Fibroblast of lung (primary cell): ENCODE measurements around the gene GRID1. TPM values are rescaled to one million over a fixed set of nuclear protein-coding genes. Genes with fewer than 3 reads are reported as not detected.

Experiments
- DNase-seq, 2 donors: peaks; one replicate each; pipeline versions ENCODE4 v3.0.0 to v3.0.0-alpha.2; 2010; ENCODE audit warnings: low read depth in 2 of 2
- H2AFZ ChIP-seq: 2 replicates; pipeline ENCODE4 v1.5.1; 2012; ENCODE audit warnings: low read length, control low read depth, inconsistent platforms
- H3K27ac ChIP-seq: 2 replicates; pipeline ENCODE4 v1.5.1; 2011; ENCODE audit warnings: low read length, control low read depth; ENCODE audit not compliant: insufficient read depth
- H3K27me3 ChIP-seq: 2 replicates; pipeline ENCODE4 v1.5.1; 2011; ENCODE audit warnings: mild to moderate bottlenecking, low read length; ENCODE audit not compliant: control insufficient read depth, insufficient read depth
- H3K36me3 ChIP-seq: 2 replicates; pipeline ENCODE4 v1.5.1; 2011; ENCODE audit warnings: low read length; ENCODE audit not compliant: control insufficient read depth, insufficient read depth
- H3K4me1 ChIP-seq: 2 replicates; pipeline ENCODE4 v1.5.1; 2011; ENCODE audit warnings: low read length; ENCODE audit not compliant: control insufficient read depth, insufficient read depth; ENCODE audit errors: extremely low read depth
- H3K4me2 ChIP-seq: 2 replicates; pipeline ENCODE4 v1.5.1; 2011; ENCODE audit warnings: low read length, control low read depth; ENCODE audit not compliant: insufficient read depth; ENCODE audit errors: extremely low read depth
- H3K4me3 ChIP-seq, 4 experiments: fragments of 200-600 bp in 1 of 4; sonication (generic) in 1 of 4; replicated peaks in 1 of 4; 2 replicates each; pipeline ENCODE4 v1.5.1; 2011 to 2016; ENCODE audit warnings: low read length in 4 of 4, low read depth in 3 of 4, mild to moderate bottlenecking in 3 of 4, control low read depth in 2 of 4, inconsistent platforms in 1 of 4, mixed read lengths in 1 of 4; ENCODE audit not compliant: insufficient read depth in 1 of 4; ENCODE audit errors: control extremely low read depth in 1 of 4
- H3K79me2 ChIP-seq: 2 replicates; pipeline ENCODE4 v1.5.1; 2012; ENCODE audit warnings: mild to moderate bottlenecking, low read length, inconsistent platforms; ENCODE audit not compliant: control insufficient read depth, insufficient read depth
- H3K9ac ChIP-seq: 2 replicates; pipeline ENCODE4 v1.5.1; 2011; ENCODE audit warnings: mild to moderate bottlenecking, low read length, control low read depth; ENCODE audit not compliant: insufficient read depth
- H3K9me3 ChIP-seq: 2 replicates; pipeline ENCODE4 v1.5.1; 2012; ENCODE audit warnings: low read depth, low read length; ENCODE audit not compliant: control insufficient read depth, insufficient read depth
- H4K20me1 ChIP-seq: 2 replicates; pipeline ENCODE4 v1.5.1; 2011; ENCODE audit warnings: low read length; ENCODE audit not compliant: control insufficient read depth, insufficient read depth; ENCODE audit errors: extremely low read depth
- EZH2 ChIP-seq: IDR thresholded peaks from 2 replicates; pipeline ENCODE4 v1.5.1; 2012; ENCODE audit warnings: low read length, control low read depth, mild to moderate bottlenecking; ENCODE audit errors: missing control alignments
- polyA plus RNA-seq, 2 donors: library from polyadenylated mRNA; depleted of rRNA in 1 of 2; stranded (reverse) in 1 of 2; unstranded in 1 of 2; fragments of >200 nt; gene quantifications; 2 replicates each; pipeline ENCODE4 v1.2.1, GENCODE V29; 2011 to 2012; ENCODE audit warnings: missing spikeins in 1 of 2
- total RNA-seq: library from RNA; depleted of rRNA; stranded (reverse); fragments of >200 nt; gene quantifications from 2 replicates; pipeline ENCODE4 v1.2.1, GENCODE V29; 2014
- TF ChIP-seq, protein P1 (sequence below), 2 donors: IDR thresholded peaks in 1 of 2; conservative IDR thresholded peaks in 1 of 2; 1 replicate in 1 of 2; 2 replicates in 1 of 2; pipeline ENCODE4 v1.5.1; 2011 to 2012; ENCODE audit warnings: low read length in 2 of 2, control low read depth in 1 of 2, inconsistent platforms in 1 of 2, low read depth in 1 of 2, mild to moderate bottlenecking in 1 of 2

The GRID1 gene
- total and polyA plus RNA-seq, 2 donors (not counting 1 experiment from before 2014, with no cell fraction given): 0.03 to 0.33 TPM

DNA sequence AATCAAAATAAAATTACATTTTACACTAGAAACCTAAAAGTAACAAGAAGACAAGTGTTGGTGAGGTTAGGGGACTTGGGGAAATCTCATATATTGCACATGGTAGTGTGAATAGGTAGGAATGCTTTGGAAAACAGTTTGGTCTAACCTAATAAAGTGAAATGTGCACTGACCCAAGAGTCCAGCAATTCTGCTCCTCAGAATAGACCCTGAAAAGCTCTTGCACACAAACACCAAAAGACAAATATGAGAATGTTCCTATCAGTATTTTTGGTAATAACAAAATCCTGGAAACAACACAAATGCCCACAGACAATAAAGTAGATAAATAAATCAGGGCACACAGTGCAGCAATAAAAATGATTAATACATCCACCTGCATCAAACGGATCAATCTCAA is 165.7 kb downstream of the GRID1 start:
- Histone ChIP-seq H3K27ac (no peak overlapping the region), H3K9me3 (no peaks in the 10 kb centered on the region), H4K20me1 (no peaks in the 10 kb centered on the region), H3K79me2 (no peaks in the 10 kb centered on the region), H3K36me3 (no peaks in the 10 kb centered on the region), H3K4me3 (no peak overlapping the region), H3K4me2 (no peak overlapping the region), H3K4me1 (no peaks in the 10 kb centered on the region), H3K27me3 (no peaks in the 10 kb centered on the region), H3K9ac (no peak overlapping the region), H2AFZ (no peak overlapping the region)
- DNase-seq: no peak
- TF ChIP-seq, protein P1, sequence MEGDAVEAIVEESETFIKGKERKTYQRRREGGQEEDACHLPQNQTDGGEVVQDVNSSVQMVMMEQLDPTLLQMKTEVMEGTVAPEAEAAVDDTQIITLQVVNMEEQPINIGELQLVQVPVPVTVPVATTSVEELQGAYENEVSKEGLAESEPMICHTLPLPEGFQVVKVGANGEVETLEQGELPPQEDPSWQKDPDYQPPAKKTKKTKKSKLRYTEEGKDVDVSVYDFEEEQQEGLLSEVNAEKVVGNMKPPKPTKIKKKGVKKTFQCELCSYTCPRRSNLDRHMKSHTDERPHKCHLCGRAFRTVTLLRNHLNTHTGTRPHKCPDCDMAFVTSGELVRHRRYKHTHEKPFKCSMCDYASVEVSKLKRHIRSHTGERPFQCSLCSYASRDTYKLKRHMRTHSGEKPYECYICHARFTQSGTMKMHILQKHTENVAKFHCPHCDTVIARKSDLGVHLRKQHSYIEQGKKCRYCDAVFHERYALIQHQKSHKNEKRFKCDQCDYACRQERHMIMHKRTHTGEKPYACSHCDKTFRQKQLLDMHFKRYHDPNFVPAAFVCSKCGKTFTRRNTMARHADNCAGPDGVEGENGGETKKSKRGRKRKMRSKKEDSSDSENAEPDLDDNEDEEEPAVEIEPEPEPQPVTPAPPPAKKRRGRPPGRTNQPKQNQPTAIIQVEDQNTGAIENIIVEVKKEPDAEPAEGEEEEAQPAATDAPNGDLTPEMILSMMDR (conservative IDR thresholded peaks at IDR 0.05 in 1 of 2, IDR thresholded peaks at IDR 0.05 in 1 of 2; ENCODE audit: low read depth in 1 of 2, low read length in 2 of 2): no peak
- TF ChIP-seq EZH2: no peak

DNA sequence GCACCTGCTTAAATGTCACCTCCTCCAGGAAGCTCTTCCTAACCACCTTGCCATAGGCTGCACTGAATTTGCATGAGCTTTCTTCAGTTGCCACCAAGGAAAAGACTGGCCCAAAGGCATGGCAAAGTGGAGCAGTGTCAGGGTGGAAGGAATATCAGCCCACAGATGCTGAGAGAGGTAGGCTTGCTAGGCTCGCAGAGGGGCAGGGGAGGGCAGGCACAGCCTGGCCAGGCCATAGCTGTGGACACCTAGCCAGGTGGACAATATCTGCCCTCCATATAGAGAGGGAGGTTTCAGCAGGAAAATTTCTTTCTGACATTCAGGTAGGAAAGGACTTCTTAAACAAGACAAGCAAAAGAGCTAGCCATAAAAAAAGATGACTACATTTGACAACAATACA is 166.3 kb downstream of the GRID1 start:
- H3K27me3 ChIP-seq: no peaks in the 10 kb centered on the region
- no peak overlapping the region for H3K27ac ChIP-seq
- H2AFZ ChIP-seq: no peak overlapping the region
- no peak overlapping the region for H3K9ac ChIP-seq
- no peaks in the 10 kb centered on the region for H4K20me1 ChIP-seq
- no peak overlapping the region for H3K4me3 ChIP-seq
- no peaks in the 10 kb centered on the region for H3K36me3 ChIP-seq
- H3K4me2 ChIP-seq: no peak overlapping the region
- DNase-seq: no peak
- H3K4me1 ChIP-seq: no peaks in the 10 kb centered on the region
- no peaks in the 10 kb centered on the region for H3K79me2 ChIP-seq
- H3K9me3 ChIP-seq: no peaks in the 10 kb centered on the region
- no peak for TF ChIP-seq EZH2
- TF ChIP-seq, protein P1 (conservative IDR thresholded peaks at IDR 0.05 in 1 of 2, IDR thresholded peaks at IDR 0.05 in 1 of 2; ENCODE audit: low read depth in 1 of 2, low read length in 2 of 2): no peak

DNA sequence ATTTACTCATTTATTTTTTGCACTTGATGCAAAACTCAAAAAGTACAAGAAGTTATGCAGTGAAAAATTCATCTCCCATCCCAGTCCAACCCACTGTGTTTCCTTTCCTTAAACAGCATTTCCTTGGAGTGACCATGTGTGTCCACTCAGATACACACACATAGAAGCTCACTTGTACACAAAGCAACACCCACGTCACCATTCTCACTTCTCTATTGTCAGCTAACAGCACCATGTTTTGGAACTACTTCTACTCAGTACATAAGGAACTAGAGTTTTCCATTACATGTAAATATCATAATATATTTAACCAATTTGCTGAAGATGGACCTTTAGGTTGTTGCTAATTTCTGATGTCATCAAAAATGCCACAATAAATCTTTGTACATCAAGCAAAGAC is 167.6 kb downstream of the GRID1 start:
- H4K20me1 ChIP-seq: no peaks in the 10 kb centered on the region
- no peaks in the 10 kb centered on the region for H3K36me3 ChIP-seq
- H2AFZ ChIP-seq: no peak overlapping the region
- H3K4me1 ChIP-seq: no peaks in the 10 kb centered on the region
- no peaks in the 10 kb centered on the region for H3K27me3 ChIP-seq
- no peaks in the 10 kb centered on the region for H3K79me2 ChIP-seq
- no peak overlapping the region for H3K9ac ChIP-seq
- TF ChIP-seq, protein P1 (conservative IDR thresholded peaks at IDR 0.05 in 1 of 2, IDR thresholded peaks at IDR 0.05 in 1 of 2; ENCODE audit: low read depth in 1 of 2, low read length in 2 of 2): no peak
- no peak for TF ChIP-seq EZH2
- H3K27ac ChIP-seq: no peak overlapping the region
- H3K4me3 ChIP-seq: no peak overlapping the region
- no peak overlapping the region for H3K4me2 ChIP-seq
- no peaks in the 10 kb centered on the region for H3K9me3 ChIP-seq
- no peak for DNase-seq
